ENCODE measurements around the gene SPEG.

SPEG gene

DNA sequence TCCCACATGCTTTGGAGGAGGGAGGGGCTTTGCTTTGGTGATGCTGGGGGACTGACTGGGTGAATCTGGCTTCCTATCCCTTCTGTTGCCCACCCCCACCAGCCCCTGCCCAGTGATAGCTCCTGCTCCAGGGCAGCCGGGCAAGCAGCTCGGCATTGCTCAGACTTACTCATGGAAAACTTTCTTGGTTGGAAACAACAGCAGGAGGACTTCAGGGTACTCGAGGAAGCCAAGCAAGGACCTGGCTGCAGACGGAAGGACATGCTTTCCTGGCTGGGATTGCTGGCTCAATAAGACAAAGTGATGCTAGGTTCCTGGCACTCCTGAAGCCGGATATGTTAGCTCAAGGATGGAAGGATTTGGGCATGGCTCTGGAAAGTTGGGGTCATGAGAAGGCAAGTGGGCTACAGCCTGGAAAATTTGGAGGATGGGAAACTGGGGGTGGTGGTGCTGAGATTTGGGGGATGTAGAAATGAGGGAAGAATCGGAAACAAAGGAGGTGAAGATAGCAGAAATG, 3.1 kb downstream of the SPEG start:
- no peaks in the 10 kb centered on the region for H3K36me3 ChIP-seq (ENCODE audit: control insufficient read depth, low read length)
- no peaks in the 10 kb centered on the region for H3K9me2 ChIP-seq (replicated peaks; ENCODE audit: control insufficient read depth, low read length)
- no peaks in the 10 kb centered on the region for H3K79me2 ChIP-seq (ENCODE audit: control insufficient read depth, low read length)
- H3K27me3 ChIP-seq (ENCODE audit: control insufficient read depth, low read length) = peaks cover 34% of the 10 kb centered on the region
- H3K4me3 ChIP-seq (ENCODE audit: low read length) = no peak overlapping the region
- H3F3A ChIP-seq (ENCODE audit: control insufficient read depth, insufficient read depth) = no peaks in the 10 kb centered on the region
- H3K27ac ChIP-seq (ENCODE audit: low read depth, low read length) = no peak overlapping the region
- TF ChIP-seq, protein P1, sequence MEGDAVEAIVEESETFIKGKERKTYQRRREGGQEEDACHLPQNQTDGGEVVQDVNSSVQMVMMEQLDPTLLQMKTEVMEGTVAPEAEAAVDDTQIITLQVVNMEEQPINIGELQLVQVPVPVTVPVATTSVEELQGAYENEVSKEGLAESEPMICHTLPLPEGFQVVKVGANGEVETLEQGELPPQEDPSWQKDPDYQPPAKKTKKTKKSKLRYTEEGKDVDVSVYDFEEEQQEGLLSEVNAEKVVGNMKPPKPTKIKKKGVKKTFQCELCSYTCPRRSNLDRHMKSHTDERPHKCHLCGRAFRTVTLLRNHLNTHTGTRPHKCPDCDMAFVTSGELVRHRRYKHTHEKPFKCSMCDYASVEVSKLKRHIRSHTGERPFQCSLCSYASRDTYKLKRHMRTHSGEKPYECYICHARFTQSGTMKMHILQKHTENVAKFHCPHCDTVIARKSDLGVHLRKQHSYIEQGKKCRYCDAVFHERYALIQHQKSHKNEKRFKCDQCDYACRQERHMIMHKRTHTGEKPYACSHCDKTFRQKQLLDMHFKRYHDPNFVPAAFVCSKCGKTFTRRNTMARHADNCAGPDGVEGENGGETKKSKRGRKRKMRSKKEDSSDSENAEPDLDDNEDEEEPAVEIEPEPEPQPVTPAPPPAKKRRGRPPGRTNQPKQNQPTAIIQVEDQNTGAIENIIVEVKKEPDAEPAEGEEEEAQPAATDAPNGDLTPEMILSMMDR (IDR thresholded peaks at IDR 0.05; ENCODE audit: low read depth, low read length, poor library complexity, severe bottlenecking) = no peak
- TF ChIP-seq EZH2phosphoT487 (IDR thresholded peaks at IDR 0.05; ENCODE audit: borderline replicate concordance, low read length) = no peak
- H3K4me2 ChIP-seq (ENCODE audit: low read length) = no peak overlapping the region
- H3K4me1 ChIP-seq (ENCODE audit: control insufficient read depth, low read length) = peaks cover 2% of the 10 kb centered on the region; the same call in 1 of the 2 replicates
- no peaks in the 10 kb centered on the region for H3K9me3 ChIP-seq (ENCODE audit: control insufficient read depth, insufficient read depth, low read length)
- no peaks in the 10 kb centered on the region for H4K20me1 ChIP-seq (ENCODE audit: control insufficient read depth, insufficient read depth, low read depth, low read length)

GRCh38 chr2:219438453-219438852, 3.8 kb downstream of the SPEG start:
- Histone ChIP-seq H3K9me3 (ENCODE audit: control insufficient read depth, insufficient read depth, low read length) (no peaks in the 10 kb centered on the region), H3K27ac (ENCODE audit: low read depth, low read length) (no peak overlapping the region), H3K27me3 (ENCODE audit: control insufficient read depth, low read length) (peaks cover 41% of the 10 kb centered on the region), H3K4me2 (ENCODE audit: low read length) (no peak overlapping the region), H4K20me1 (ENCODE audit: control insufficient read depth, insufficient read depth, low read depth, low read length) (no peaks in the 10 kb centered on the region), H3K79me2 (ENCODE audit: control insufficient read depth, low read length) (no peaks in the 10 kb centered on the region), H3K4me1 (ENCODE audit: control insufficient read depth, low read length) (peaks cover 2% of the 10 kb centered on the region; the same call in 1 of the 2 replicates), H3F3A (ENCODE audit: control insufficient read depth, insufficient read depth) (no peaks in the 10 kb centered on the region), H3K4me3 (ENCODE audit: low read length) (no peak overlapping the region), H3K9me2 (replicated peaks; ENCODE audit: control insufficient read depth, low read length) (no peaks in the 10 kb centered on the region), H3K36me3 (ENCODE audit: control insufficient read depth, low read length) (no peaks in the 10 kb centered on the region)
- no peak for TF ChIP-seq EZH2phosphoT487 (IDR thresholded peaks at IDR 0.05; ENCODE audit: borderline replicate concordance, low read length)
- TF ChIP-seq, protein P1 (IDR thresholded peaks at IDR 0.05; ENCODE audit: low read depth, low read length, poor library complexity, severe bottlenecking) = no peak

DNA sequence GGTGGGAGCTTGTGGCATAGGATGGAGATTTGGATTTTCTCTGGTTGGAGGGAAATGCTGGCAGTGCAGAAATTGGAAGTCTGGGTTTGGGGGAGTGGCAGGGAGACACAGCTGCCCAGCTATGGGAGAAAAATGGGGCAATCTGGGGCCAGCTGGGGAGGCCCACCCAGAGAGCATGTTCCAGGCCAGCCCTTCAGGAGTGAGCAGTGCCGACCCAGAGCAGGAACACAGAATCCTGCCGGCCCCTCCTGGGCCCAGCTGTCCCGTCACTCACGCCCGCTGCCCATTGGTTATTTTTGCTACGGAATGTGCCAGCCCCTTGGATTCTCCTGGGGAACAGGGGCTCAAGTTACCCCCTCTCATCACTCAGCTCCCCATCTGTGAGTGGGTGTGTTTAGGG, 4.9 kb downstream of the SPEG start:
- Histone ChIP-seq H3K9me3 (ENCODE audit: control insufficient read depth, insufficient read depth, low read length) (no peaks in the 10 kb centered on the region), H3K4me3 (ENCODE audit: low read length) (no peak overlapping the region), H3K4me1 (ENCODE audit: control insufficient read depth, low read length) (peaks cover 2% of the 10 kb centered on the region; the same call in 1 of the 2 replicates), H3K27ac (ENCODE audit: low read depth, low read length) (no peak overlapping the region), H3F3A (ENCODE audit: control insufficient read depth, insufficient read depth) (no peaks in the 10 kb centered on the region), H3K79me2 (ENCODE audit: control insufficient read depth, low read length) (no peaks in the 10 kb centered on the region), H3K4me2 (ENCODE audit: low read length) (no peak overlapping the region), H4K20me1 (ENCODE audit: control insufficient read depth, insufficient read depth, low read depth, low read length) (no peaks in the 10 kb centered on the region), H3K27me3 (ENCODE audit: control insufficient read depth, low read length) (peaks cover 45% of the 10 kb centered on the region), H3K36me3 (ENCODE audit: control insufficient read depth, low read length) (no peaks in the 10 kb centered on the region), H3K9me2 (replicated peaks; ENCODE audit: control insufficient read depth, low read length) (no peaks in the 10 kb centered on the region)
- no peak for TF ChIP-seq EZH2phosphoT487 (IDR thresholded peaks at IDR 0.05; ENCODE audit: borderline replicate concordance, low read length)
- TF ChIP-seq, protein P1 (IDR thresholded peaks at IDR 0.05; ENCODE audit: low read depth, low read length, poor library complexity, severe bottlenecking) = no peak

All from DOHH2 (cell line).